GM21447 (cell line): ENCODE data around the gene NPTN.
"Not testable (repeated sequence)": the region's sequence is repeated elsewhere in the genome, so short reads cannot be mapped to it uniquely, and the experiment has no call there.

ENCODE experiments used
- ATAC-seq: cut with Tn5 transposase; IDR thresholded peaks from one replicate; pipeline ENCODE4 v1.9.1; 2021; ENCODE audit not compliant: unreplicated experiment

The NPTN gene

DNA sequence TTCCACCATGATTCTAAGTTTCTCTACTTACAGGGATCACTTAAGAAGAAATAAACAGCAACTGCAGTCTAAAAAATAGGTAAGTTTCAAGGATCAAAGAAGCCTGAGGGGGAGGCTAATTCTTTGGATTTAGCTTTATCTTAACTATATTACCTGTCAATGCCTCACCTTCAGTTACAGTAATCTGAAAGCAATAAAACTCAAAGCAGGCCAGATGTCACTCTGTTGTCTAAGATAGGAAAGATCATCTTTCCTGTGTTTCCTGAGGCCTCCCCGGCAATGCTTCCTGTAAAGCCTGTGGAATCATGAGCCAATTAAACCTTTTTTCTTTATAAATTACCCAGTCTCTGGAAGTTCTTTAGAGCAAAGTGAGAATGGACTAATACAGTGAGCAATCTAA is 60.2 kb downstream of the NPTN start:
- ATAC-seq = no peak

DNA sequence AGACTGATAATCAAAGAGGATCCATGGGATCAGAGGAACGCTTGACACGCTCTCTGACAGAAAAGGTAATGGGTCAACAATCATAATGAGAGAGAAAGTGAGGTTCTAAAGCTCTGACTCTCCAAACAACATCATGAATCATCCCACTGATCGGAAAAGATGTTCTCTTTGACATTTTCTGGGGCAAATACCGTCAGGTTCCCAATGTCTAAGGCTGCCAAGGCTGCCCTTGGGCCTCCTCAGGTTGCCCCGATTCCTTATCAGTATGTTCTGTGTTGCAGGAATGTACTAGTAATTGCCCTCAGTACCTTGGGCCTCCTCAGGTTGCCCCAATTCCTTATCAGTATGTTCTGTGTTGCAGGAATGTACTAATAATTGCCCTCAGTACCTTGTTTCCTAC is 60.9 kb downstream of the NPTN start:
- no peak for ATAC-seq

DNA sequence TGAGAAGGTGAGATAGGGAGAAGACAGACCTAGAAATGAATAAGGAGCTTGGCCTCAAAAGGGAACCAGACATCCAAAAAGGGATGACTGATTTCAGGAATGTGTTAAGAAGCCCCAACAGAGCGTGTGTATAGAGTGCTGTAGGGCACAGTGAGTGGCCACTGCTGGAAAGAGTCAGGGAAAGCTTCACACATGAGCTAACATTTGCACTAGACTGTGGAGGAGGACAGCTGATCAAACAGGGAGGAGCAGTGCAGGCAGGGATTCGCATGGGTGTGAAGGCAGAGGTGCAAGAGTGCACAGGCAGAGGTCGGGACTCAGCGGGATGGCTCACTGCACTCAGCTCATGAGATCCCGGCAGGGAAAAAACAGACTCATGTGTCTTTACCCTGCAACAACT is 61.8 kb downstream of the NPTN start:
- no peak for ATAC-seq

DNA sequence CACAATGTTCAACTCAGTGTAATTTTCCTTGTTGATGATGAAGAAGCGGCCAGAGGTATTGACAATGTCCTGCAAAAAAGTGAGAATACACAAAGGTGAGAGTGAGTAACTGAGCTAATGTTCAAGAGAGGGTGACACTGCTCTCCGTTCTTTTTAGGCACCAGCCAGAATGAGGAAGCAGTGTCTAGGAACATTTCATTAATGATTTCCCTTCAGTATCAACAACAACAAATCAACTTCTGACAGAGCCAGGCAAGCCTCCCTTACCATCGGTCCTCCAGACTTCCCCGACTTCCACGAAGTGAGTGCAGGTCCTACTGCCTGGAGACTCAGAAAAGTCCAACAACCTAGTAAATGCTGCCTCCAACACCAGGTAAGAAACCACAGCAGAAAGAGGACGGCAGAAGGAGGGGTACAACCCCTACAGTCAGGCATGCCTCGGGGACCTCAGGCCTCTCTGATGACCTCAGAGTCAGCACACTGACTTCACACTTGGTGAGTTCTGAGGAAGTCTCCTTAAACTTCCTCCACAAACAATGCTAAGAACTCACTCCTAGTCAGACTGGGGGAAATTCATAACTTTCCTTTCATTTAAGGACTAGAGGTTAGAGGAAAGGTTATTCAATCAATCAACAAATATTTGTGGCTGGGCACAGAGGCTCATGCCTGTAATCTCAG is 62.7 kb downstream of the NPTN start:
- ATAC-seq = no peak

DNA sequence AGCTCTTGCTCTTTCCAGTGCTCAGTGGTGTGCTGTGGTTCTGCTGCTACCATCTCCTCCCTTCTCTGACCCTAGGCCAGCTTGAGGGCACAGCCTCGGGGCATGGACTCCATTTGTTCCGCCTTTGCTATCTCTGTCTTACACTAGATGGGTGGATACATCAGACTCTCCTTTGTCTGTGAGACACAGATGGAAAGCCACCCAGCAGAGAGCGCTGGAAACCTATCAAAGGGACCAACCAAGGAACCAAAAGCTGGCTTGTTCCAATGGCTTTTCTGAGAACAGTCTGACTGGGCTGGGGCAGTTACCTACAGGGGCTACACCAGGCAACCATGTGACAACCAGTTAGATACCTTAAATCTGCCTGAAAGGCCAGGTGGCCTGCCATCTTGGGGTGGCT is 63.8 kb downstream of the NPTN start:
- ATAC-seq = no peak

DNA sequence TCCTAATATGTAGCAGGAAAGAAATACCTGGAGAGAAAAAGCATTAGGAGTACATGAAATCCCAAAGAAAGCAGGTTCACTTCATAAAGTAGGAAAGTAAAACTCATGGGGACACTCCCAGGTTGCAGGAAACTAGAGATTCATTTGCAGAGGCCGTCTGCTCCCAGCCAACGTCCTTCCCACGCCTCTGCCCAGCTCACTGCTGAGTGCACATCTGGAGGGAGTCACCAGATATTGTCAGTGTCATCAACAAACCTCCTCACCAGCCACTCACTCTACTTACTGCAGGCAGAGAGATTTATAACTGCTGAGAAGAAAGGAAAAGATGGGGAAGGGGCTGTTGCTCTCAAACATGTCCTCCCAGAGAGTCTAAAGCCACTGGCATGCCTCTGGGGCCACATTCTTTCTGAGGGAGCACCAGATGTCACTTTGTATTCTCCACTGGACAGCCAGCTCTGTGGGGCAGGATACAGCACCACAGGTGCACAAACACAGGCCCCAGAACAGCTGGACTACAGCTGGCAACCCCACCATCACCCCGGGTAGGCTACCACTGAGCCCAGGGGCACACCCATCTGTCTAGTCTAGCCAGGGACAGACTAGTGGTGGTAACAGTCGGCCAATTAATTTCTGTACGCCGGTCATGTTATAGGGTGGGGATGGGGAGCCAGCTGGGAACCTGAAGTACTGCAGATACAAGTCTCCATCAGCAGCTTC is 64.5 kb downstream of the NPTN start:
- ATAC-seq = no peak

DNA sequence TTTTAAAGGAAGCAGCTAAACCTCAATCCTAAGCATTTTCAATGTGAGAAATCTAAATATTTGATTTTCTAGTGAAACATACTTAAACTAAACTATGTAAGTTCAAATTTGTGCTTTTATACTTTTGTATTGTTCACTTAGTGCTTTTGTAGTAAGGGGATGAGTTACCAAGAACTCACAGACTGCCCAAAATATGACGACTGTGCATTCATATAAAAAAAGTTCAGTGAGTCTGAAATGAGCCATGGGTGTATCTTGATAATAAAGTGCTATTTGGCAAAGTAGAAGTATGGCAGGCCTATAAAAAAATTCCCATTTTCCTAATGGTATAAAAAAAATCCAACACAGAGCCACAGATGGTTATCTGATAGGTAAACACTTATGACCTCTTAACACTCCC is 66.2 kb downstream of the NPTN start:
- no peak for ATAC-seq

DNA sequence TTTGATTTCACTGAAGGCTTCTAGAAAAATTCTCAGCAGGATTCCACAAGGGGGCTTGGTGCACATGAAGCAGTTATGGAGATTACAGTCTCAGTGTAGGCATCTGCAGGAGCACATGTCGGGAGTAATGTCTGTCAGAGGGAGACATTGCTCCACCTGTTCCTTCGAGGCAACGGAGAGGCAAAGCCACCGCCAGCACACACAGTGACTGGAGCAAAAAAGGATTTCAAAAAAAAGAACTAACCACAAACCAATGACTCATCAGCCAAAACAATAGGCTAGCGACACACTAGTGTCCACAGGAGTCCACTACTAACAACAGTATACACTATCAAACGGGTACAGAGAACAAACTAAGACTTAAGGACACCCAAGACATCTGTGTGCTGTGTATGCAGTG is 68.9 kb downstream of the NPTN start:
- no peak for ATAC-seq

DNA sequence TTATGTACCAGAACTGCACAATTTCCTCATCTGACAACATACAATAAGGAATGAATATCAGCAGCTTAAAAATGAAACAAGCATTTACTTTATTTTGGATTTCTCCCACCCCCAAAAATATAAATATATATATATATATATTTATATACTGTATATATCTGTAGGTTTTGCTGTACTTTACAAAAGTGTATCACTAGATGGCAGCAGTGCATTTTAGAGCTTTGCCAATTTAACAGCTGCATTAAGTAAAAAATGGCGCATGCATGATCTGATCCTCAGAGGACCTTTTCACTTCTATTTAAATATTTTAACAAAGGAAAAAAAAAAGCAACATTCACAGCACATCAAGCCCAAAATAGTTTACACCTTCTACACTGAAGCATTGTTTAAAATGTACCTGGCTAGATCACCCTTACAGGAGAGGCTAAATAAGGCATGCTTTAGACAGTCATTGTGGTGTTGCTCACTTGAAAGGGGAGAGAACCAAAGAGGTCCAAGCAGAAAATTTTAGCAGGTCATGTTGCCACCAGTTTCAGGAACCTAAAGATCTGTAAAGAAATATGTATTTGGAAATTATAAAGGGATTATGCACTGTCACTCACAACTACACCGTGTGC is 72.6 kb downstream of the NPTN start:
- ATAC-seq = no peak

DNA sequence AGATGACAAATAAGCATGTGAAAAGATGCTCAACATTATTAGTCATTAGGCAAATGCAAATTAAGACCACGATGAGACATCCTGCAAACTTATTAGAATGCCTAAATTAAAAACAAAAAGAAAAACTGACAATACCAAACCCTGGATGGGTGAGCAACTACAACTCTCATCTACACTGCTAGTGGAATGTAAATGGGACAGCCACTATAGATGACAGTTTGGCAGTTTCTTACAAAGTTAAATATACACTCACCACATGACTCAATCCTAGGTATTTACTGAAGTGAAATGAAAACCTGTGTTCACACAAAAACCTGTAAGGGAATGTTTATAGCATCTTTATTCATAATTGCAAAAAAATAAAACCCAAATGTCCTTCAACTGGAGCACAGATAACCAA is 74.7 kb downstream of the NPTN start:
- ATAC-seq = no peak

DNA sequence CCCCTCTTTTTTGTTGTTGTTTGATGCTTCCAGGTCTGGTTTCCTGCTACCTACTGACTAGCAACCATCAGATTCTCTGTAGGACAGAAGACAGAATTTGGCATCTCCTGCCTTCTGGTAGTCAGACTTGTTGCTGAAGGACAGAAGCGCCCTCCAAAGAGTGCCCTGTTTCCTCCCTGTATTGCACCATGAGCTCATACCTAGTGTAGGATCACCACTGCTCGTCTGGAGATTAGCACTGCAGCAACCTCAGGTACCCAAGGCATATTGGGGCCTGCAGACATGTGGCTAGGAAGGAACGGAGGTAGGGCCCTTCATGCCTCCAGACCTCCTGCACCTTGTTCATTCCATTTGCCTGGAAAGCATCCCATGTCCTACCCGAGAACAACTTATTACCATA is 78.1 kb downstream of the NPTN start:
- no peak for ATAC-seq

DNA sequence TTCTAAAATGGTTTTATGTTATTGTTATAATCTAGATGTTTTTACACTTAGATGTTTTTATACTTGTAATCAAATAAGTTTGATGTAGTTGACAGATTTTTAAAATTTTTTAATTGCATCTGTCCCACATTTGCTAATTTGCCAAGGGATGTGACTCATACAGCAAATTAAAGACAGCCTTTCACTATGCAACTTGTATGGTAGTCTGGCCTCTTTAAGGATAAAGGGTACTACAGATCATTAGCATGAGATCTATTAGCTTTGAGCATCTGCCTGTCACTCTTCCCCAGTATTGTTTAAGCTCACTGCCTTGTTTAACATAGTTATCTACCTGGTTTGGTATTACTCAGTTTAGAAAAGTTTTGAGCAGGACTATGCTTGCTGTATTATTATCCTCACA is 83.0 kb downstream of the NPTN start:
- ATAC-seq = no peak

DNA sequence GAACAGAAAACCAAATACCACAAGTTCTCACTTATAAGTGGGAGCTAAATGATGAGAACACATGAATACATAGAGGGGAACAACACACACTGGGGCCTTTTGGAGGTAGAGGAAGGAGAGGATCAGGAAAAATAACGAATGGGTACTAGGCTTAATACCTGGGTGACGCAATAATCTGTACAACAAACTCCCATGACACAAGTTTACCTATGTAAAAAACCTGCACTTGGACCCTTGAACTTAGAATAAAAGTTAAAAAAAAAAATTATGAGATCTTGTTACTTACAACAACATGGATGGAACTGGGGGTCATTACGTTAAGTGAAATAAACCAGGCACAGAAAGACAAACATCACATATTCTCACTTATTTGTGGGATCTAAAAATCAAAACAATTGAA is 84.3 kb downstream of the NPTN start:
- not testable (repeated sequence) for ATAC-seq

DNA sequence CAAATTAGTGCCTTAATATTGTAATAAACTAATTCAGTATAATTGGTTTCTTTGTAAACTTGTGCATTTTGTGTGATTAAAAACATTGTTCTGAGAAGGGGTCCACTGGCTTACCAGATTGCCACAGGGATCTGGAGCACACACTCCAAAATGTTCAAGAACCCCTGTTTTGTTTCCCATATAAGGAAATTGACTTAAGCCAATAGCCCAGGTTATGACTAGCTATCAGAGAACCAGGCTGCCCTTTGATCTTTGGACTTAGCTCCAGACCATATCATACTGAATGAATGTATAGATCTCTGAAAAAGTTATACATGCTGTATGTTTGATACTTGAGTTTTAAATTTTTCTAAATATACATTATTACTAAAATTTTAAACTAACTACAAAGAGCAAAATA is 91.7 kb downstream of the NPTN start:
- ATAC-seq = no peak

DNA sequence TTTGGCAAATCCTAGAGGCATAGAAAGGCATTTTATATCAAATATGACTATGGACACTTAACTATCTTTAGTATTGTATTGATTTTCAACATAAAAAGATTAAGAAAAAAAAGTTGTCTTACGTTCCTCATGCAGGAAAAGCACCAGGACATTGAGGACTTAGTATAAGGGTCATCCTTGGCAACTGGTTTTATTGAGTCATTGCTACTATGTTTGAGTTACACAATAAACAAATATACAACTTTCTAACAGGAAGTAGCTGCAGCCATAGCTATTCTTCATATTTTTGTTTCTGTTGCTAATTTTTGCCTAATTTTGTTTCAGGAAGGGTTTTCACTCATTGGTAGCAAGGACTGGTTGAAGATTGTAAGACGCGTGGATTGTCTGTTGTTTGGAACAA is 93.0 kb downstream of the NPTN start:
- ATAC-seq = no peak

DNA sequence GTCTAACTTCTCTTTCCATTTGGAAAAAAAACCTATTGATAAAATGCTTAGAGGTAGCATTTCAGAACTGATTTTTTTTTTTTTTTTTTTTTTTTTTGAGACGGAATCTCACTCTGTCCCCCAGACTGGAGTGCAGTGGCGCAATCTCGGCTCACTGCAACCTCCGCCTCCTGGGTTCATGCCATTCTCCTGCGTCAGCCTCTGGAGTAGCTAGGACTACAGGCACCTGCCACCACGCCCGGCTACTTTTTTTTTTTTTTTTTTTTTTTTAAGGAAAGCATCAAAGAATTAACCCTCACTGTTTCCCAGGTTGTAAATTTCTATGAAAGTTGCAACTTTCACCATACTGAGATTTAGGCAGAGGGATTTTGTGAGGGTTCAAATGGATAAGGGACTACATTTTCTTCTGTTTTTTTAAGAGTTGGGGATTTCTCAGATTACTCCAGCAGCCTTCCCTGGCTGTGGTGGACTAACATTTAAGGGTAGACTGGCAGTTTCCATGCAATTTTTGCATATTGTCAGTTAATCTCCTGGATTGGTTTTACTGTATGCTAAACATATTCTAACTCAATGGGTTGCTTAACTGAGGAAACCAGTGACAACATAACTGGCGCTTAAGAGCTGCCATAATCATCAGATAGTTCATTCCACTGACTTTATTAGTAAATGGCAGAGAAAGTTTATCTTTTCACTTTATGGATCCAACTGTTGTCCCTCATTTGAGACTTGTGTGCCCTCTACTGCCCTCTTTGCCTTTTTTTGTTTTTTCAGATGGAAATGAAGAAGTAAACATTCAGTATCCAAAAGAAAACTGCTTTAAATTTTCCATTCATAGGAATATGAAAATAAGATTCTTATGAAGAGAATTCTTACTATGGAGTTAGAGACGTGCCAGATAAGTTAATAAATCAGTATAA is 93.7 kb downstream of the NPTN start:
- no peak for ATAC-seq

DNA sequence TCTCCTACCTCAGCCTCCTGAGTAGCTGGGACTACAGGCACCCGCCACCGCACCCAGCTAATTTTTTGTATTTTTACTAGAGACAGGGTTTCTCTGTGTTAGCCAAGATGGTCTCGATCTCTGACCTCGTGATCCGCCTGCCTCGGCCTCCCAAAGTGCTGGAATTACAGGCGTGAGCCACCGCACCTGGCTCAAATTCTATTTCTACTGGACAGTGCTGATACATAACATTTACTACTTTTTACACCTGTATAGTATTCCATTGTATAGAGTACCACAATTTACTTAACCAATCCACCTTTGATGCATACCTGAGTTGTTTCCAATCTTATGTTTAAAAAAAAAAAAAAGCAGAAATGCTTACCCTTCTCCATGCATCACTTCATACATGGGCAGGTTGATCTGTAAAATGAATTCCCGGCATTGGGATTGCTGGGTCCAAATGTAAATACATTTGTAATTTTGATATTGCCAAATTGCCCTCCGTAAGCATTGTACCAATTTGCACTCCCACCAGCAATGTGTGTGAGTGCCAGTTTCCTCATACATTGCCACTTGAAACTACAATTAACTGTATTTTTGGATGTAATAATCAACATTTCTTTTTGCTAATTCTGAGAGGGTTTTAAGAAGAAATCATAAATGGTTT is 94.5 kb downstream of the NPTN start:
- no peak for ATAC-seq

DNA sequence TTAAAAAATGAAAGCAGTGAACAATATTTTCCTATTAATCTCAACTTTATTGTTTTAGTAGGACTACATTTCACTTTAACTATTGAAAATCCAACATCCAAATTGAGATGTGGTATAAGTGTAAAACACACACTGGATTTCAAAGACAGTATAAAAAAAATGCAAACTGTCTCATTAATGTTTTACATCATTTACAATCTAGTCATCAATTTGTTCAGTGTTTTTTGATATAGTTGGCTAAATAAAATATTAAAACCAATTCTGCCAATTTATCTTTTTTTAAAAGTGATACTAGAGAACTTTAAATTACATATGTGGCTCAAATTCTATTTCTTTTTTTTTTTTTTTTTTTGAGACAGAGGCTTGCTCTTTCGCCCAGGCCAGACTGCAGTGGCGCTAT is 95.1 kb downstream of the NPTN start:
- no peak for ATAC-seq

DNA sequence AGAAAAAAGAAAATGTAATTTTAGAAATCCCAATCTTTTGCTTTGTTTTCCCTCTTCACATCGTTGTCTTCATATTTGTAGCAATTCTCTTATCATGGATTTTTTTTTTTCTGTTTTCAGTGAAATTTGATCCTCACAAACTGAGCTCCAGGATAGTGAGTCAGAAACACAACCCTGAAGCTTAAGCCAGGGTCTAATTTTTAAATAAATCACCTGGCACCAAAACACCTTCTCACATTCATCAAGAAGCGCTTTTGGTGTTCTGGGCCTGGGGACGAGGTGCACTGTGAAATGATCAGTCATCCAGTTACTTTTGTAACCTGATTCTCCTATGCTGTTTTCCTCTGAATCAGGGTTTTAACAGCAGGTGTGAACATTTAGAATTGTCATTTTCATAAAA is 102.5 kb downstream of the NPTN start:
- ATAC-seq = no peak

DNA sequence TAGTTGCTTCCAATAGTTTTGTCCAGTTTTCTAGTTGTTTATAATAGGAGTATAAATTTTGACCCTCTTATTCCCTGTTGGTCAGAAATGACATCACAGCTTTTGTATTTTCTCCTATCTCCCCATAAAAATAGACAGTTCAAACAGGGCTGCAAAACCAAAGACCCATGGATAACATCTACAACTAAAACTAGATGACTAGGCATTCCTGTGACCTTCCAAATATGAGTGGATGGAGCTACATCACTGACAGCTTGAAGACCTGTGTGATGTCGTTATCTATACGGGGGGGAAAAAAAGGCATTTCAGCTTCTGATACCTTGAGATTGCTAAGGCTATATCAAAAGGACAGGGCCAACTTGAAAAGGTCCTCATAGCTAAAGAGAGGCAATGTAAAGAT is 105.6 kb downstream of the NPTN start:
- ATAC-seq = no peak

DNA sequence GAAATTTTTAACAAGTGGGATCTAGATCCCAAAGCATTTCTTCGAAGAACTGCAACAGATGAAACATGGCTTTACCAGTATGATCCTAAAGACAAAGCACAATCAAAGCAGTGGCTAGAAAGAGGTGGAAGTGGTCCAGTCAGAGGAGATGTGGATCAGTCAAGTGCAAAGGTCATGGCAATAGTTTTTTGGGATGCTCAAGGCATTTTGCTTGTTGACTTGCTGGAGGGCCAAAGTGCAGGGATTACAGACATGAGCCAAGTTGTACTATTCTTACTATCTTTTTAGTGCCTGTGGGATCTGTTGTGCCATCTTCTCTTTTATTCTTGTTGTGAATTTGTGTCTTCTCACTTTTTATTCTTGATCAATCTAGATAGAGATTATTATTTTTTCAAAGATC is 108.3 kb downstream of the NPTN start:
- ATAC-seq = no peak
